Endothelial cell of umbilical vein (primary cell): ENCODE measurements around the gene IWS1. TPM values are rescaled to one million over a fixed set of nuclear protein-coding genes. Genes with fewer than 3 reads are reported as not detected.

Experiments used
- BruUV-seq: library from RNA; stranded (reverse); fragments of 400-500 nt; replicated peaks from 2 replicates; lab custom pipeline; 2021; lab: Mats Ljungman, UMichigan
- CTCF ChIA-PET: fragments of 300-600, 350-600 bp; sonication (Branson Sonifier 250); formaldehyde crosslinking; loops from one replicate; lab custom pipeline; 2021; ENCODE audit warnings: antibody characterized with exemption, inconsistent platforms; lab: Charles Lee
- POLR2A ChIA-PET: fragments of 300-600, 350-600 bp; sonication (Branson Sonifier 250); formaldehyde crosslinking; loops from one replicate; lab custom pipeline; 2021; ENCODE audit warnings: antibody characterized with exemption, inconsistent platforms; lab: Charles Lee
- DNase-seq: peaks from one replicate; pipeline ENCODE4 v3.0.0-alpha.2; 2011; ENCODE audit warnings: low read depth, low spot score
- FAIRE-seq: peaks from 2 replicates; lab custom pipeline; 2011; peaks lifted over from hg19 to GRCh38; lab: Jason Lieb, UNC
- H2AFZ ChIP-seq: 2 replicates; pipeline ENCODE4 v1.6.0; 2012; ENCODE audit warnings: low read depth, low read length, control low read depth, inconsistent platforms
- H3K27ac ChIP-seq: 2 replicates; pipeline ENCODE4 v1.5.1; 2011; ENCODE audit warnings: low read depth, mild to moderate bottlenecking, control low read depth, low read length, moderate library complexity; ENCODE audit not compliant: insufficient read depth
- H3K27me3 ChIP-seq, 2 experiments: 2 replicates each; pipeline versions ENCODE4 v1.6.0 to v1.6.1; 2011; ENCODE audit warnings: low read length in 2 of 2, mixed read lengths in 1 of 2; ENCODE audit not compliant: control insufficient read depth in 2 of 2, insufficient read depth in 2 of 2
- H3K36me3 ChIP-seq, 2 experiments: 2 replicates in 1 of 2; 3 replicates in 1 of 2; pipeline ENCODE4 v1.5.1; 2011; ENCODE audit warnings: low read length in 2 of 2, mild to moderate bottlenecking in 1 of 2, moderate library complexity in 1 of 2; ENCODE audit not compliant: control insufficient read depth in 2 of 2, insufficient read depth in 2 of 2; ENCODE audit errors: extremely low read depth in 1 of 2
- H3K4me1 ChIP-seq: 3 replicates; pipeline ENCODE4 v1.5.1; 2011; ENCODE audit warnings: mild to moderate bottlenecking, low read length; ENCODE audit not compliant: control insufficient read depth, insufficient read depth; ENCODE audit errors: extremely low read depth
- H3K4me2 ChIP-seq: 2 replicates; pipeline ENCODE4 v1.6.1; 2011; ENCODE audit warnings: low read length, control low read depth, mixed read lengths; ENCODE audit not compliant: insufficient read depth
- H3K4me3 ChIP-seq, 3 experiments: fragments of 200-600 bp in 1 of 3; sonication (generic), shearing (Covaris generic) in 1 of 3; replicated peaks in 1 of 3; 2 replicates each; pipeline ENCODE4 v1.5.1; 2011 to 2016; ENCODE audit warnings: control low read depth in 3 of 3, low read length in 3 of 3, mild to moderate bottlenecking in 2 of 3, inconsistent platforms in 1 of 3, low read depth in 1 of 3, moderate library complexity in 1 of 3; ENCODE audit not compliant: insufficient read depth in 1 of 3
- H3K79me2 ChIP-seq: 2 replicates; pipeline ENCODE4 v1.6.0; 2012; ENCODE audit warnings: low read length, inconsistent platforms; ENCODE audit not compliant: control insufficient read depth, insufficient read depth
- H3K9ac ChIP-seq: replicated peaks from 2 replicates; pipeline ENCODE3; 2011; ENCODE audit warnings: low read length, control low read depth; ENCODE audit not compliant: insufficient read depth; ENCODE audit errors: extremely low read depth
- H3K9me1 ChIP-seq: replicated peaks from 3 replicates; pipeline ENCODE4 v1.6.0; 2011; ENCODE audit warnings: mild to moderate bottlenecking, low read length; ENCODE audit not compliant: control insufficient read depth, insufficient read depth; ENCODE audit errors: extremely low read depth
- H3K9me3 ChIP-seq: replicated peaks from 2 replicates; pipeline ENCODE4 v1.5.1; 2012; ENCODE audit warnings: low read length, inconsistent platforms; ENCODE audit not compliant: control insufficient read depth, insufficient read depth
- H4K20me1 ChIP-seq: replicated peaks from 2 replicates; pipeline ENCODE3; 2011; ENCODE audit warnings: mild to moderate bottlenecking, low read length; ENCODE audit not compliant: control insufficient read depth, insufficient read depth; ENCODE audit errors: extremely low read depth
- CTCF ChIP-seq, 2 donors: IDR thresholded peaks; 1 replicate in 1 of 2; 2 replicates in 1 of 2; pipeline ENCODE4 v1.5.1; 2011; ENCODE audit warnings: low read length in 2 of 2, mild to moderate bottlenecking in 2 of 2, moderate library complexity in 2 of 2, control low read depth in 1 of 2, inconsistent platforms in 1 of 2, low read depth in 1 of 2; ENCODE audit not compliant: insufficient read depth in 1 of 2; ENCODE audit errors: extremely low read depth in 1 of 2
- EZH2 ChIP-seq: IDR thresholded peaks from 2 replicates; pipeline ENCODE4 v1.6.1; 2012; ENCODE audit warnings: borderline replicate concordance, low read depth, mild to moderate bottlenecking, moderate library complexity, low read length, inconsistent platforms; ENCODE audit not compliant: severe bottlenecking
- FOS ChIP-seq: IDR thresholded peaks from 2 replicates; pipeline ENCODE4 v1.6.1; 2011; ENCODE audit warnings: mild to moderate bottlenecking, low read length, moderate library complexity, borderline replicate concordance; ENCODE audit not compliant: insufficient read depth
- GATA2 ChIP-seq: IDR thresholded peaks from 2 replicates; pipeline ENCODE4 v1.7.0; 2011; ENCODE audit warnings: low read depth, mild to moderate bottlenecking, moderate library complexity, mixed read lengths, low read length; ENCODE audit not compliant: insufficient read length, insufficient read depth
- JUN ChIP-seq: IDR thresholded peaks from 2 replicates; pipeline ENCODE4 v1.6.1; 2011; ENCODE audit warnings: borderline replicate concordance, low read depth; ENCODE audit not compliant: insufficient read length, insufficient read depth
- MAX ChIP-seq: IDR thresholded peaks from 2 replicates; pipeline ENCODE4 v1.6.1; 2011; ENCODE audit not compliant: insufficient read depth, insufficient read length
- MYC ChIP-seq: IDR thresholded peaks from one replicate; pipeline ENCODE4 v1.6.1; 2011; ENCODE audit warnings: mild to moderate bottlenecking, low read depth, low read length
- POLR2A ChIP-seq: IDR thresholded peaks from 2 replicates; pipeline ENCODE4 v1.6.1; 2012; ENCODE audit warnings: low read depth, mild to moderate bottlenecking, control low read depth, low read length
- POLR2AphosphoS5 ChIP-seq: IDR thresholded peaks from 2 replicates; pipeline ENCODE4 v1.6.1; 2012; ENCODE audit warnings: low read depth, mild to moderate bottlenecking, control low read depth, low read length, moderate library complexity; ENCODE audit not compliant: insufficient read depth
- dilution Hi-C: fragments of 300-500 bp; cut with MboI; formaldehyde crosslinking; loops from one replicate; pipeline ENCODE4 v1.15.0; 2019; ENCODE audit warnings: low sequenced_read_pairs; ENCODE audit not compliant: extremely low pct_ligation_motif_present
- intact Hi-C: fragments of 100-400 bp; cut with micrococcal nuclease; formaldehyde crosslinking; loops from one replicate; pipeline ENCODE4 v1.10.0; 2022
- polyA plus RNA-seq, 4 experiments: library from polyadenylated mRNA; depleted of rRNA in 3 of 4; stranded (reverse) in 3 of 4; unstranded in 1 of 4; fragments of >200 nt; gene quantifications; 2 replicates each; pipeline versions ENCODE4 v1.2.1 to v1.2.3, GENCODE V29; 2011 to 2012; ENCODE audit warnings: missing spikeins in 1 of 4
- total RNA-seq: library from RNA; stranded (reverse); gene quantifications from 2 replicates; pipeline ENCODE4 v1.2.3, GENCODE V29; 2021

IWS1 gene
- total and polyA plus RNA-seq, 2 donors (not counting 3 experiments of a cell fraction or from before 2014, with no cell fraction given) = 14.7 to 51.0 TPM

- H2AFZ ChIP-seq = no peak overlapping the region
- FAIRE-seq = no peak
- ChIA-PET CTCF (interaction anchor here (0.6 to 1.1 kb wide), 3 partner anchors 9 to 32 kb away, joined by 3 read pairs; no protein-coding TSS in a partner anchor), POLR2A (no interaction called here)
- dilution Hi-C loops (no loop called here), intact Hi-C loops (no loop called here)
- no peak overlapping the region for H3K4me2 ChIP-seq
- no peaks in the 10 kb centered on the region for H3K9me3 ChIP-seq
- H3K36me3 ChIP-seq = no peaks in the 10 kb centered on the region
- H3K4me1 ChIP-seq = no peaks in the 10 kb centered on the region
- H3K4me3 ChIP-seq = no peak overlapping the region
- no peaks in the 10 kb centered on the region for H3K9me1 ChIP-seq
- no peak for DNase-seq
- TF ChIP-seq MYC (no peak), FOS (no peak), GATA2 (no peak), POLR2A (no peak), JUN (no peak), MAX (no peak), POLR2AphosphoS5 (no peak), CTCF (IDR thresholded peaks at IDR 0.05; ENCODE audit: extremely low read depth in 1 of 2, insufficient read depth in 1 of 2, low read depth in 1 of 2, low read length in 2 of 2) (no peak), EZH2 (no peak)
- H3K27me3 ChIP-seq = peaks cover 19 to 23% of the 10 kb centered on the region in 2 experiments
- no peaks in the 10 kb centered on the region for H4K20me1 ChIP-seq
- no peak overlapping the region for H3K27ac ChIP-seq
- no TSS peak for BruUV-seq
- H3K9ac ChIP-seq = no peak overlapping the region
- no peaks in the 10 kb centered on the region for H3K79me2 ChIP-seq
These were observed 32.6 kb upstream of the IWS1 start for GRCh38 chr2:127558911-127559310.
